AG09309 (cell line): ENCODE measurements around the gene TMEM38B.
A peak's percentile ranks its signal among the peaks of the same experiment; 100 is the strongest.

Experiments
- DNase-seq: peaks from one replicate; pipeline ENCODE4 v3.0.0-alpha.2; 2010; ENCODE audit warnings: low read depth
- H3K4me3 ChIP-seq: 2 replicates; pipeline ENCODE4 v1.5.1; 2011; ENCODE audit warnings: mild to moderate bottlenecking, low read depth, low read length, moderate library complexity; ENCODE audit not compliant: control insufficient read depth
- TF ChIP-seq, protein P1 (sequence below): IDR thresholded peaks from 2 replicates; pipeline ENCODE4 v1.5.1; 2011; ENCODE audit warnings: mild to moderate bottlenecking, low read depth, low read length, inconsistent platforms; ENCODE audit not compliant: insufficient read depth, control insufficient read depth; ENCODE audit errors: missing control alignments

TMEM38B gene

DNA sequence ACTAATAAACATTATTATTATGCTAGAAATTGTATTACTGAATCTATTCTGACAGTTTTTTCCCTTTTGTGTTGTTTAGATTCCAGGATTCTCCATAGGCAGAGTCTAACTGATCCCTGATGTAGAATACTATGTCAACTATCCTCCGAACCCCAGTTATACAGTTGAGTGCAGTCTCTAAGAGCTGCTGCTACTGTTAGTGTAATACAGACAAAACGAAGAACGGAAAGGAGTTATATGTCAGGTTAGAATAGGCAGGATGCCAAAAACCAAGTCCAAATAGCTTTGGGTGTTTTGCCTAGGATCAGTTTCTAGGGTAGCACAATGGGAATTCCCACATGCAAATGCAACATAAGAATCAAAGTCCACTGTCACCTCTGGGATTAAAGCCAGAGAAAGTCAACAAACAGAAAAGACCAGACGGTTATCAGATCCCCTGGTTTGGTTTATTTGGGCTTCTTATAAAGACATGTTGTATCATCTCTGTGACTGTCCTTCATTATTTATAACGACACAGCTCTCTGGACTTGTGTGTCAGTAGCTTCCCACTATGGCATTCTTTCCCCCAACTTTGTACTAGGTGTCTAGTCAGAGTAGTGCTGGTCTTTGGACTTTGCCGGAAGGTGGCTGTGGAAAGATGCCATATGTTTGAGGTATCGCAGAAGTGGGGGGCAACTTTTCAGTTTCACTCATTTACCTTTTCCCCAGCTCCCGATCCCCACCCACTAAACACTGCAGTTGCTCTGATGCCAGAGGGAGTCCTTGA is 14.9 kb upstream of the TMEM38B start:
- no peak for DNase-seq
- no peak overlapping the region for H3K4me3 ChIP-seq
- TF ChIP-seq, protein P1, sequence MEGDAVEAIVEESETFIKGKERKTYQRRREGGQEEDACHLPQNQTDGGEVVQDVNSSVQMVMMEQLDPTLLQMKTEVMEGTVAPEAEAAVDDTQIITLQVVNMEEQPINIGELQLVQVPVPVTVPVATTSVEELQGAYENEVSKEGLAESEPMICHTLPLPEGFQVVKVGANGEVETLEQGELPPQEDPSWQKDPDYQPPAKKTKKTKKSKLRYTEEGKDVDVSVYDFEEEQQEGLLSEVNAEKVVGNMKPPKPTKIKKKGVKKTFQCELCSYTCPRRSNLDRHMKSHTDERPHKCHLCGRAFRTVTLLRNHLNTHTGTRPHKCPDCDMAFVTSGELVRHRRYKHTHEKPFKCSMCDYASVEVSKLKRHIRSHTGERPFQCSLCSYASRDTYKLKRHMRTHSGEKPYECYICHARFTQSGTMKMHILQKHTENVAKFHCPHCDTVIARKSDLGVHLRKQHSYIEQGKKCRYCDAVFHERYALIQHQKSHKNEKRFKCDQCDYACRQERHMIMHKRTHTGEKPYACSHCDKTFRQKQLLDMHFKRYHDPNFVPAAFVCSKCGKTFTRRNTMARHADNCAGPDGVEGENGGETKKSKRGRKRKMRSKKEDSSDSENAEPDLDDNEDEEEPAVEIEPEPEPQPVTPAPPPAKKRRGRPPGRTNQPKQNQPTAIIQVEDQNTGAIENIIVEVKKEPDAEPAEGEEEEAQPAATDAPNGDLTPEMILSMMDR, result no peak

DNA sequence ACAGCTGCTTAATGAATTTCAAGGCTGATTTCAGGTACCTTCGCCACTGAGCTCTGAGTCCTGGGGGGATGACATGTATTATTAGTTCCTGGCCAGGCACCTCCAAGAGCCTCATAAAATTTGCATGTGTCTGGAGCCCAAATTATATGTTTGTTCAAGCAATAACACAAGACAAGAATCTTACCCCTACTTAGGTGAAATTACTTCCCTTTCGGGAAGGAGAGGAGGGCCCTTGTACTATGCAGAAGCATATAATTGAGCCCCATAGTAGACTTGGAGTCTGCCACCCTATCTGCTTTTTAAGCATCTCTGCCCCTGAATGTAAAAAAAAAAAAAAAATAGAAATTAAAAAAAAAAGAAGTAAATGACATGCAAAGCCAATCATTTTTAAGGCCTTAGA is 13.0 kb upstream of the TMEM38B start:
- DNase-seq, result no peak
- TF ChIP-seq, protein P1, result no peak
- no peak overlapping the region for H3K4me3 ChIP-seq

DNA sequence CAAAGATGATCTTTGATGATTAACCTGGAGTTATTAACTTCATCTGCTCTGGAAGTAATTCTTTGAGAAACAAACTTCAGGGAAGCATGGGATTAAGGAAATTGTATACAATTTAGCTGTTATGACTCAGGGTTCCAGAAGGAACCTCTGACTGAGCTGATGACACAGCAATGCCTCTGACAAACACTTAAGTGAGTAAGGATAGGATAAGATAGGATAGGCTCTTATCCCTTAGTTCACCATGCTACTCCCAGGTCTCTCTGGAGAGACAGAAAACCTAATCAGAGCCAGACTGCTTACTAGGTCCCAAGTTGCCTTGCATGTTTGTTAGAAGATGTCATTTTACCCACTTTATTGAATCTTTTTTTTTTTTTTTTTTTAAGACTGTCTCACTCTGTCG is 12.6 kb upstream of the TMEM38B start:
- H3K4me3 ChIP-seq, result no peak overlapping the region
- TF ChIP-seq, protein P1, result no peak
- peak; percentile 32 for DNase-seq

DNA sequence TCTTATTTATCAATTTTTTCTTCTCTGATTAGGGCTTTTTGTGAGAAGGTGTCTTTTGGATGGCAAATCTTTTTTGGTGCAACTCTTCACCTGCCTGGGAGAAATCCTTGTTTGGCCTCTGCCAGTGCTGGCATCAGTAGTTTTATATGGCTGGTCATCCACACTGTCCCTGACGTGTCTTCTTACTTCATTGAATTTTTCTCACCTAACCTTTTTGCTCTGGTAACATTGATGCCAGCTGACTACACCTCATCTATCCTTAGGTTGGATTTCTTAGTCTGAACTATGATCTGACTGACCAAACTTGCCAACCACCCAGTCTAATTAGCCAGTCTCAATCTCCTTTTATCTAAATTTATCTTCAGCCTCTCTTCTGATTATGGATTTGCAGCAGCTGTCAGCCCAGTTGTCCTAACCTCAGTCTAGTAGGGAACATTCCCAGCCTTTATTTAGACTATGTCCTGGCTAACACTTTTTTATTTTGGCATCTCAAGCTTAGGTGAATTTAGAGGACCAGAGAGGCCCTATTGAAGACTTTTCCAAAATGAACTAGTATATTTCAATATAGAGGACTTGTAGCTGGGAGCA is 10.6 kb upstream of the TMEM38B start:
- TF ChIP-seq, protein P1, result no peak
- H3K4me3 ChIP-seq, result no peak overlapping the region
- DNase-seq, result no peak

DNA sequence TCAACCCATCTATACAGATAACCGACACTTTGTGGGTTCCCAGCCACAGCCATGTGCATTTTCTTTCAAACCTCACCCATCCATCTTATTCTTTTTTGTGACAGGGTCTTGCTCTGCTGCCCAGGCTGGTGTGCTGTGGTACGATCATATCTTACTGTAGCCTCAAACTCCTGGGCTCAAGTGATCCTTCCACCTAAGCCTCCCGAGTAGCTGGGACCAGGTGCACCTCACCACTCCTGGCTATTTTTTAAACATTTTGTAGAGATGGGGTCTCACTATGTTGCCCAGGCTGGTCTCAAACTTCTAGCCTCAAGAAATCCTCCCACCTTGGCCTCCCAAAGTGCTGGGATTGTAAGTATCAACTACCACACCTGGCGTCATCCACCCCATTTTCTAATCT is 7.4 kb upstream of the TMEM38B start:
- no peak overlapping the region for H3K4me3 ChIP-seq
- TF ChIP-seq, protein P1, result no peak
- DNase-seq, result no peak

DNA sequence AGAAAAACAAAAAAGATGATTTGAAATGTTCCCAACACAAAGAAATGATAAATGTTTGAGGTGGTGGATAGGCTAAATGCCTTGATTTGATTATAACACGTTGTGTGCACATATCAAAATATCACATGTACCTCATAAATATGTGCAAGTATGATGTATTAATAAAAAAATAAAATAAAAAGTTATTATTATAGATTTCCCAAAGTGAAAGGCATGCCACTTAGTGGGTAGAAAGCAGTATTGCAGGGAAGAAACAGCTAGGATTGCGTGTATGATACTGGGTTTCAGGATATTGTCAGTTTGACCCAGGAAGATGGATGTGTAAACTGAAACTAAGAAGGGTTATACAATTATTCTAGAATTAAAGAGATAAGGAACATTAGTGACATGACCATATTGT is 3.6 kb upstream of the TMEM38B start:
- no peak for DNase-seq
- H3K4me3 ChIP-seq, result no peak overlapping the region
- TF ChIP-seq, protein P1, result peak; percentile 46
